ENCODE results near the gene FAM180A.
A peak's percentile ranks its signal among the peaks of the same experiment; 100 is the strongest.
"Not testable (repeated sequence)": the region's sequence is repeated elsewhere in the genome, so short reads cannot be mapped to it uniquely, and the experiment has no call there.

The FAM180A gene

GRCh38 chr7:135786911-135787310, 38.3 kb upstream of the FAM180A start:
- no peak overlapping the region for H3K27ac ChIP-seq
- no peak overlapping the region for H3K4me2 ChIP-seq
- H4K20me1 ChIP-seq: no peaks in the 10 kb centered on the region
- H3K9me3 ChIP-seq: no peaks in the 10 kb centered on the region
- TF ChIP-seq Cebpa-rat (IDR thresholded peaks at IDR 0.05): no peak
- H3K4me1 ChIP-seq: no peaks in the 10 kb centered on the region
- H3K36me3 ChIP-seq: no peaks in the 10 kb centered on the region
- no peaks in the 10 kb centered on the region for H3K27me3 ChIP-seq
- no peak overlapping the region for H3K9ac ChIP-seq
- no peak overlapping the region for H3K4me3 ChIP-seq

- no peak overlapping the region for H3K4me3 ChIP-seq
- no peaks in the 10 kb centered on the region for H3K4me1 ChIP-seq
- no peak overlapping the region for H3K27ac ChIP-seq
- no peak overlapping the region for H3K9ac ChIP-seq
- H3K9me3 ChIP-seq: no peaks in the 10 kb centered on the region
- no peaks in the 10 kb centered on the region for H3K36me3 ChIP-seq
- H3K4me2 ChIP-seq: no peak overlapping the region
- no peaks in the 10 kb centered on the region for H3K27me3 ChIP-seq
- no peaks in the 10 kb centered on the region for H4K20me1 ChIP-seq
- TF ChIP-seq Cebpa-rat (IDR thresholded peaks at IDR 0.05): no peak
These were observed 36.5 kb upstream of the FAM180A start for GRCh38 chr7:135785065-135785464.

- H3K9ac ChIP-seq: no peak overlapping the region
- H4K20me1 ChIP-seq: no peaks in the 10 kb centered on the region
- no peaks in the 10 kb centered on the region for H3K36me3 ChIP-seq
- H3K27me3 ChIP-seq: no peaks in the 10 kb centered on the region
- no peaks in the 10 kb centered on the region for H3K4me1 ChIP-seq
- H3K27ac ChIP-seq: no peak overlapping the region
- no peaks in the 10 kb centered on the region for H3K9me3 ChIP-seq
- TF ChIP-seq Cebpa-rat (IDR thresholded peaks at IDR 0.05): peak; percentile 31; the same call in 1 of the 2 replicates
- no peak overlapping the region for H3K4me3 ChIP-seq
- no peak overlapping the region for H3K4me2 ChIP-seq
These were observed 35.4 kb upstream of the FAM180A start for GRCh38 chr7:135784013-135784412.

- Histone ChIP-seq H3K4me3 (no peak overlapping the region), H3K9ac (no peak overlapping the region), H4K20me1 (no peaks in the 10 kb centered on the region), H3K27me3 (no peaks in the 10 kb centered on the region), H3K27ac (no peak overlapping the region), H3K4me2 (no peak overlapping the region), H3K4me1 (no peaks in the 10 kb centered on the region), H3K36me3 (no peaks in the 10 kb centered on the region), H3K9me3 (peaks cover 7% of the 10 kb centered on the region)
- TF ChIP-seq Cebpa-rat (IDR thresholded peaks at IDR 0.05): no peak
These were observed 34.2 kb upstream of the FAM180A start for GRCh38 chr7:135782801-135783200.

GRCh38 chr7:135782377-135782776, 33.8 kb upstream of the FAM180A start:
- H4K20me1 ChIP-seq: no peaks in the 10 kb centered on the region
- no peaks in the 10 kb centered on the region for H3K27me3 ChIP-seq
- no peak overlapping the region for H3K9ac ChIP-seq
- H3K4me2 ChIP-seq: no peak overlapping the region
- H3K4me3 ChIP-seq: no peak overlapping the region
- TF ChIP-seq Cebpa-rat (IDR thresholded peaks at IDR 0.05): no peak
- no peak overlapping the region for H3K27ac ChIP-seq
- peaks cover 7% of the 10 kb centered on the region for H3K9me3 ChIP-seq
- H3K36me3 ChIP-seq: no peaks in the 10 kb centered on the region
- H3K4me1 ChIP-seq: no peaks in the 10 kb centered on the region

- Histone ChIP-seq H4K20me1 (no peaks in the 10 kb centered on the region), H3K9ac (no peak overlapping the region), H3K4me2 (no peak overlapping the region), H3K36me3 (no peaks in the 10 kb centered on the region), H3K9me3 (peaks cover 7% of the 10 kb centered on the region), H3K27me3 (no peaks in the 10 kb centered on the region), H3K27ac (no peak overlapping the region), H3K4me1 (no peaks in the 10 kb centered on the region; the same call in 1 of the 2 replicates), H3K4me3 (no peak overlapping the region)
- no peak for TF ChIP-seq Cebpa-rat (IDR thresholded peaks at IDR 0.05)
These were observed 29.2 kb upstream of the FAM180A start for GRCh38 chr7:135777626-135778398.

GRCh38 chr7:135775915-135776314, 27.3 kb upstream of the FAM180A start:
- not testable (repeated sequence) for H3K27me3 ChIP-seq, H3K9me3 ChIP-seq, H3K4me3 ChIP-seq, H3K9ac ChIP-seq, H3K27ac ChIP-seq, H3K36me3 ChIP-seq, H4K20me1 ChIP-seq, H3K4me2 ChIP-seq
- H3K4me1 ChIP-seq: peaks cover 10% of the 10 kb centered on the region

GRCh38 chr7:135775230-135775629, 26.6 kb upstream of the FAM180A start:
- peaks cover 10% of the 10 kb centered on the region for H3K4me1 ChIP-seq
- no peak overlapping the region for H3K27ac ChIP-seq
- H3K36me3 ChIP-seq: no peaks in the 10 kb centered on the region
- no peak for TF ChIP-seq Cebpa-rat (IDR thresholded peaks at IDR 0.05)
- H3K9ac ChIP-seq: no peak overlapping the region
- no peak overlapping the region for H3K4me2 ChIP-seq
- no peaks in the 10 kb centered on the region for H4K20me1 ChIP-seq
- no peaks in the 10 kb centered on the region for H3K27me3 ChIP-seq
- H3K9me3 ChIP-seq: peaks cover 7% of the 10 kb centered on the region
- H3K4me3 ChIP-seq: no peak overlapping the region

- no peaks in the 10 kb centered on the region for H3K36me3 ChIP-seq
These were observed 25.7 kb upstream of the FAM180A start for GRCh38 chr7:135774284-135774683.

GRCh38 chr7:135773464-135773863, 24.9 kb upstream of the FAM180A start:
- H3K4me3 ChIP-seq: no peak overlapping the region
- no peak overlapping the region for H3K9ac ChIP-seq
- H3K27me3 ChIP-seq: no peaks in the 10 kb centered on the region
- H4K20me1 ChIP-seq: no peaks in the 10 kb centered on the region
- TF ChIP-seq Cebpa-rat (IDR thresholded peaks at IDR 0.05): no peak
- H3K9me3 ChIP-seq: peaks cover 7% of the 10 kb centered on the region
- no peaks in the 10 kb centered on the region for H3K36me3 ChIP-seq
- H3K4me1 ChIP-seq: peaks cover 10% of the 10 kb centered on the region
- H3K27ac ChIP-seq: no peak overlapping the region
- no peak overlapping the region for H3K4me2 ChIP-seq

More at GRCh38 chr7:135774284-135774683, 25.7 kb upstream of the FAM180A start:
- Histone ChIP-seq H3K27me3 (no peaks in the 10 kb centered on the region), H4K20me1 (no peaks in the 10 kb centered on the region), H3K27ac (no peak overlapping the region), H3K9me3 (peaks cover 7% of the 10 kb centered on the region), H3K4me3 (no peak overlapping the region), H3K4me1 (peaks cover 10% of the 10 kb centered on the region), H3K4me2 (no peak overlapping the region), H3K9ac (no peak overlapping the region)
- TF ChIP-seq Cebpa-rat (IDR thresholded peaks at IDR 0.05): no peak
